Fibroblast of pulmonary artery (primary cell): ENCODE results near the gene WNT11.

ENCODE experiments used
- DNase-seq: peaks from one replicate; pipeline ENCODE4 v3.0.0-alpha.2; 2010; ENCODE audit warnings: low read depth
- H3K4me3 ChIP-seq: replicated peaks from 2 replicates; pipeline ENCODE4 v1.5.1; 2011; ENCODE audit warnings: low read depth, mild to moderate bottlenecking, control low read depth, low read length, moderate library complexity
- CTCF ChIP-seq: IDR thresholded peaks from 2 replicates; pipeline ENCODE4 v1.5.1; 2011; ENCODE audit warnings: mild to moderate bottlenecking, control low read depth, low read length, inconsistent platforms; ENCODE audit errors: missing control alignments

The WNT11 gene

GRCh38 chr11:76206327-76207081 is at the start of gene WNT11:
Gene WNT11 (minus strand): TSS chr11:76206502. CDS start chr11:76206407, 95 bp downstream.
- DNase-seq = no peak
- no peak for TF ChIP-seq CTCF
- H3K4me3 ChIP-seq = peak within 1 kb of the TSS; percentile 45

GRCh38 chr11:76253416-76253815 is 47.1 kb upstream of the WNT11 start:
- DNase-seq = no peak

GRCh38 chr11:76252631-76253070 is 46.3 kb upstream of the WNT11 start:
- DNase-seq = no peak
- no peak for TF ChIP-seq CTCF
- no peak overlapping the region for H3K4me3 ChIP-seq

More at GRCh38 chr11:76253416-76253815, 47.1 kb upstream of the WNT11 start:
- no peak overlapping the region for H3K4me3 ChIP-seq
- TF ChIP-seq CTCF = no peak

GRCh38 chr11:76251576-76251975 is 45.3 kb upstream of the WNT11 start:
- no peak for TF ChIP-seq CTCF
- peak; percentile 25 for DNase-seq

GRCh38 chr11:76251226-76251575 is 44.9 kb upstream of the WNT11 start:
- no peak for TF ChIP-seq CTCF
- H3K4me3 ChIP-seq = no peak overlapping the region
- no peak for DNase-seq

More at GRCh38 chr11:76251576-76251975, 45.3 kb upstream of the WNT11 start:
- no peak overlapping the region for H3K4me3 ChIP-seq

- DNase-seq = no peak
- TF ChIP-seq CTCF = no peak
- H3K4me3 ChIP-seq = no peak overlapping the region
These were observed 44.4 kb upstream of the WNT11 start for GRCh38 chr11:76250520-76251225.
